SHP77 treated with DMSO at 0.1 percent for 48 hours (cell line): ENCODE measurements around the gene C1orf210.

ENCODE experiments used
- DNase-seq: peaks from one replicate; lab custom pipeline; 2025; lab: John Stamatoyannopoulos, UW

C1orf210 gene

GRCh38 chr1:43312212-43312623 is 26.8 kb upstream of the C1orf210 start:
- DNase-seq = no peak

- no peak for DNase-seq
These were observed 26.1 kb upstream of the C1orf210 start for GRCh38 chr1:43311521-43311920.

- DNase-seq = no peak
These were observed 24.1 kb upstream of the C1orf210 start for GRCh38 chr1:43309405-43310025.

- no peak for DNase-seq
These were observed 23.4 kb upstream of the C1orf210 start for GRCh38 chr1:43308635-43309404.

- DNase-seq = no peak
These were observed 22.2 kb upstream of the C1orf210 start for GRCh38 chr1:43307458-43308158.

GRCh38 chr1:43306688-43307457 is 21.5 kb upstream of the C1orf210 start:
- DNase-seq = no peak

- DNase-seq = no peak
These were observed 20.7 kb upstream of the C1orf210 start for GRCh38 chr1:43305926-43306687.

- no peak for DNase-seq
These were observed 20.1 kb upstream of the C1orf210 start for GRCh38 chr1:43305461-43305860.

GRCh38 chr1:43304771-43305300 is 19.5 kb upstream of the C1orf210 start:
- no peak for DNase-seq

GRCh38 chr1:43304314-43304681 is 18.9 kb upstream of the C1orf210 start:
- no peak for DNase-seq

- no peak for DNase-seq
These were observed 18.3 kb upstream of the C1orf210 start for GRCh38 chr1:43303471-43304313.

GRCh38 chr1:43302721-43303470 is 17.5 kb upstream of the C1orf210 start:
- DNase-seq = no peak

- DNase-seq = no peak
These were observed 16.8 kb upstream of the C1orf210 start for GRCh38 chr1:43302201-43302600.

GRCh38 chr1:43300378-43301094 is 15.2 kb upstream of the C1orf210 start, which contains the start of gene TIE1:
Gene TIE1 (plus strand): TSS chr1:43300982. CDS start chr1:43301072, 90 bp downstream.
- DNase-seq = no peak

- no peak for DNase-seq
These were observed 13.7 kb upstream of the C1orf210 start for GRCh38 chr1:43299101-43299500.

- DNase-seq = no peak
These were observed 12.7 kb upstream of the C1orf210 start for GRCh38 chr1:43298055-43298454.

- no peak for DNase-seq
These were observed 10.8 kb upstream of the C1orf210 start for GRCh38 chr1:43296207-43296606.

- no peak for DNase-seq
These were observed 9.4 kb upstream of the C1orf210 start for GRCh38 chr1:43294761-43295160.
